ENCODE data around the gene ESRRB.
A peak's percentile ranks its signal among the peaks of the same experiment; 100 is the strongest.

The ESRRB gene

DNA sequence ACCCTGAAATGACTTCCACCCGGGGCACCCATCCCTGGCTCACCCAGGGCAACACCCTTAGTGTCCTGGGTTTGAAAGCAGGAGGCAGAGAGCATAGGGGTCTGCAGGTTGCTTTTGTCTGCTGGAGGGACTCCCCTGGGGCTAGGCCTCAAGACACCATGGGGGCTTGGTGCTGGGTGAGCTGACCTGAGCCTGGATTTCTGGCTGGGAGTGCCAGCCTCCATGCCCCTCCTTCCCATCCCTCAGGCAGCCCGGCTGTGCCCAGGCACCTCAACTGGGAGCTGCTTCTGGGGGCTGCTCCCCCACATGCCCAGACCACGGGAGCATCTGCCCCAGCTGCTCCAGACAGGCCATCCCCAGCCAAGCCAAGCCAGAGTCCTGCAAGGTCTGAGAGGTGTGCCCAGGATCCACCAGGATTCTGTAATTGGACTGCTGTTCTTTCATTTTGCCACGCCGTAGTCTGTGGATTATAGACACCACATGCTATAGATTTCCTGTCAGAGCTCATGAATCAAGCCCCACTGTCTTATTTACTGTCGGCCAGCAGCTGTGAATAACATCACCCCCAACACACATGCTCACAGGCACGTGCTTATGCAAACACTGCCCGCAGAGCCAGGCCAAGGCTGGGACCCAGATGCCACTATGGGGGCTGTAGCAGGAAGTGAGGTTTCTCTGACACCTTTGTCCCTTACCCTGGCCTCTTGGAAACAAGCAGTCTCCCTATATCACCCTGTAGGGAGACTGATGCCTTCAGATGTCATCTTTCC lies 29.4 kb upstream of the ESRRB start:
- H3K27me3 Mint-ChIP-seq = no peaks in the 10 kb centered on the region
- no peak overlapping the region for H3K4me3 Mint-ChIP-seq
- H3K9me3 Mint-ChIP-seq = no peaks in the 10 kb centered on the region
- H3K36me3 Mint-ChIP-seq = no peaks in the 10 kb centered on the region
- H3K4me1 Mint-ChIP-seq = no peaks in the 10 kb centered on the region
- no peak overlapping the region for H3K27ac Mint-ChIP-seq

DNA sequence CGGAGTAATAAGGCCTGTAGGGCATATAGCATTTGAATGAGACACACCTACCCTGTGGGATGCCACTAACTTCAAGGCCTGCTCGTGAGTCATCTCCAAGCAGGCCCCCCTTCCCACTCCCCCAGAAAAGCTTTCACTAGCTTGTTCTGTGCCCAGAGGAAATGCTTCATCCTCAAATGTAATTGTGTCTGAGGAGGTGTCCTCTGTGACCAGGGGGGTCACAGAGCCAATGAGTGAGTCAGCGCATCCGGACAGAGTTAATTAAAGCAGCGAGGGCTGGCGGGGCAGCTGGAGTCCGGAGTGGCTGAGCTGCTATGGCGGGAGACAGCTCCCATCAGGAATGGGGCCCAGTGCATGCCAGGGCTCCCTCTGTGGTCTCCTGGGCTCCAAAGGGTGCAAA lies 27.0 kb upstream of the ESRRB start:
- Mint-ChIP-seq H3K4me1 (peaks cover 3% of the 10 kb centered on the region), H3K4me3 (no peak overlapping the region), H3K9me3 (no peaks in the 10 kb centered on the region), H3K27ac (no peak overlapping the region), H3K27me3 (peaks cover 2% of the 10 kb centered on the region), H3K36me3 (no peaks in the 10 kb centered on the region)

DNA sequence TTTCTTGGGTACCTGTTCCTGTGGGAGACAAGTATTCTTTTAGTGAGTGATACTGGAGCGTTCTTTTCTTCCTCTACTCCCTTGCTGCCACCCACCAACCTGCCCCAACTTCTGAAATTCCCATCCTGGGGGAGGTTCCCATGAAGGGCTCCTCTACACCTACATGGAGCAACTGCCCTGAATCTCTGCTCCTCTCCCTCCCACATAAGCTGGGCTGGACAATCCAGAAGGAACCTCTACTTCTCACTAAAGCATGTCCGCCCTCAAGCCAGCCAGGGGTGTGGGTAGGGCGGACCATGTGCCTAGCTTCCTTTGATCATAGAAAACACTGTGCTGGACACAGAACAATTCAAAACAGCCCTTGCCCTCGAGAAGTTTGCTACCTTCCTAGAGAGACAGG lies 25.9 kb upstream of the ESRRB start:
- Mint-ChIP-seq H3K27me3 (peaks cover 5% of the 10 kb centered on the region), H3K27ac (no peak overlapping the region), H3K4me3 (no peak overlapping the region), H3K36me3 (no peaks in the 10 kb centered on the region), H3K4me1 (peaks cover 3% of the 10 kb centered on the region), H3K9me3 (no peaks in the 10 kb centered on the region)

DNA sequence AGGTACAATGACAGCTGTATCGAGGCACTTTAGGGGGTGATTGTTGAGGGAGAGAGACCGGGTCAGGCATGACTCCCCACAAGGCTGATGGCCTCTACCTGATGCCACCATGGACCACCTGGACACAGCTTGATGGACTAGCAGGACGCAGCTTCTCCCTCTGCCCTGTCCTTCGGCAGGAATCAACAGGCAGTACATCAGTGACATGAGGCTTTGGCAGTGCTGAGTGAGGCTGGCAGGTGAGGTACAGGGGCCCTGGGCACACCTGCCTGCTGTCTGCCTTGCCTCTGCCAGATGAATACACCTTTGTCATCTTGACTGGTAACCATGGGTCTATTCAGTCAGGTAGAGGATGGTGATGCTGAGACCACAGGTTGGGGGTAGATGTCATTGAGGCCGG lies 25.3 kb upstream of the ESRRB start:
- Mint-ChIP-seq H3K4me3 (no peak overlapping the region), H3K9me3 (no peaks in the 10 kb centered on the region), H3K27ac (no peak overlapping the region), H3K4me1 (peaks cover 3% of the 10 kb centered on the region), H3K27me3 (peaks cover 6% of the 10 kb centered on the region), H3K36me3 (no peaks in the 10 kb centered on the region)

DNA sequence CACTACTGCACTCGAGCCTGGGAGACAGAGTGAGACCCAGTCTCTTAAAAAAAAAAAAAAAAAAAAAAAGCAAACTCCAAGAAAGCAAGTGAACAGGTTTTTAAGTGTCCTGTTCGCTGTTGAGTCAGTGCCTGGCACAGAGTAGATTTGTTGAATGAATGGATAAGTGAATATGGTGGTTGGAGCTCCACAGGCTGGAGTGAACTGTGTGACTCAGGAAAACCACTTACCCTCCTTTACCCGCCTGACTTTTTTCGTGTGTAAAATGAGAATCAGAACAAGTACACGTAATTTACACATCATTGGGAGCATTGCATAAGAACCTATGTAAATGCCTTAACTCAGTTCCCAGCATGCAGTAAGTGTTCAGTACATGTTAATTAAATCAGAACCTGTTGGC lies 24.0 kb upstream of the ESRRB start:
- H3K27me3 Mint-ChIP-seq = peaks cover 12% of the 10 kb centered on the region
- H3K9me3 Mint-ChIP-seq = no peaks in the 10 kb centered on the region
- peaks cover 3% of the 10 kb centered on the region for H3K4me1 Mint-ChIP-seq
- no peak overlapping the region for H3K27ac Mint-ChIP-seq
- H3K36me3 Mint-ChIP-seq = no peaks in the 10 kb centered on the region
- H3K4me3 Mint-ChIP-seq = no peak overlapping the region

DNA sequence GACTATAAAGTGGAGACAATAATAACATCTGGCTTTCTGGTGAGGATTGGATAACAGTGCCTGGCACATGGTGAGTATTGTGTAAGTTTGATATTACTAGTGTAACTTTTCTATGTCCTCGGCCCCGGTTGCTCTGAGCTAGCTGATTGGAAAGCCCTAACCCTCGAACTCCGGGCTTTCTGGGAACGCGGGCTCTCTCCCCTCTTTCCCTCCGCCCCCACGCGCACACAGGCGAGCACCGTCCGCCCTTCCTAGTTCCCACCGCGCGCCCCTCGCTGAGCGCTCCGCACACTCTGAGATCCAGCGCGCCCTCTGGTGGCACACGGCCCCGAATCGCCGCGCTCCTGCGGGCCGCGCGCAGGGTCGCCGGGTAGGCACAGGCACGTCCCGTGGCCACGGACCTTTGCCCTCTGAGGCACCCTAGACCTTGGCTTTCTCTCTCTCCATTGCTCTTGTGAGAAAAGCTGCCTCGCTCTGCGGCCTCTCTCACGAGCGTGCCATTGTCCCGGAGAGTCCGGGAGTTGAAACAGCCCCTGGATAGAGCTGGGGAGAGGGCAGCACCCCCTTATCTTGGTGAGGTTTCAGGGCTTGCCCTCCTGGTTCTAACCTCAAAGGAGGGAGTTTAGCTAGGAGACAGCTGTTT lies 23.2 kb upstream of the ESRRB start:
- Mint-ChIP-seq H3K27ac (no peak overlapping the region), H3K36me3 (no peaks in the 10 kb centered on the region), H3K27me3 (peaks cover 12% of the 10 kb centered on the region), H3K4me1 (peaks cover 3% of the 10 kb centered on the region), H3K4me3 (no peak overlapping the region), H3K9me3 (no peaks in the 10 kb centered on the region)

DNA sequence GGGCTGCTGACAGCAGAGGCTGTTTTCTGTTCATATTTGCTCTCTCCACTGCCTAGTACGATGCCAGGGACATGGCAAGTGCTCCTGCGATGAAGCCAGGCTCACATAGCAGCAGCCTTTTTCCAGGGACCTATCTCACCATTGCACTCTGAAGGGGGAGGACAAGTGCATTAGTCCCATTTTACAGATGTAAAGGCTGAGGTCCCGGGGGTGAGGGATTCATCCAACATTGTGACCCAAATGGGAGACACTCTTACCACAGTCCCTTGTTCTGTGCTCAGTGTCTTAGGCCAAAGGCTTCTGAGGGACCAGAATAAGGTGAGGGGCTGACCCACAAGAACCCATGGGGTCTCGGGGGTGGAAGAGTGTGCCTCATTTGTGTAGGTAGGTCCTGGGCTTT lies 21.6 kb upstream of the ESRRB start:
- peaks cover 12% of the 10 kb centered on the region for H3K27me3 Mint-ChIP-seq
- no peaks in the 10 kb centered on the region for H3K9me3 Mint-ChIP-seq
- H3K36me3 Mint-ChIP-seq = no peaks in the 10 kb centered on the region
- peaks cover 3% of the 10 kb centered on the region for H3K4me1 Mint-ChIP-seq
- H3K27ac Mint-ChIP-seq = no peak overlapping the region
- no peak overlapping the region for H3K4me3 Mint-ChIP-seq

DNA sequence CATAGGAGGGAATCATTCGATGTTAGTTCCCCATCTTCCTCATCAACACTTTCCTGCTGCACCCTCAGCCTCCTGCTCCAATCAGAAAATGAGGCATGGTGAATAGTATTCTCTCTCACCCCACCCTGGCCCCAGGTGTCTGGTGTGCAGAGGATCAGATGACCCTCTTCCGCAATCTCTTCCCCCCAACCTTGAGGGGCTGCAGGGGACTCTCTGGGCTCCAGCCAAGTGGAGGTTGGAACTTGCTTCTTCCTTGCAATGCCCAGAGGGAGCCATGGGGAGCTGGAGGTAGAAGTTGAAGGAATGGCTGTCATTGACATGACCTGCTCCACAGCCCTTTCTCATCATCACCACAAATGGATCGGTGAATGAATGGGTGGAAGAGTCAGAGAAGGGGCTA lies 20.2 kb upstream of the ESRRB start:
- Mint-ChIP-seq H3K4me1 (peaks cover 3% of the 10 kb centered on the region), H3K36me3 (no peaks in the 10 kb centered on the region), H3K27me3 (peaks cover 12% of the 10 kb centered on the region), H3K27ac (no peak overlapping the region), H3K9me3 (no peaks in the 10 kb centered on the region), H3K4me3 (no peak overlapping the region)

DNA sequence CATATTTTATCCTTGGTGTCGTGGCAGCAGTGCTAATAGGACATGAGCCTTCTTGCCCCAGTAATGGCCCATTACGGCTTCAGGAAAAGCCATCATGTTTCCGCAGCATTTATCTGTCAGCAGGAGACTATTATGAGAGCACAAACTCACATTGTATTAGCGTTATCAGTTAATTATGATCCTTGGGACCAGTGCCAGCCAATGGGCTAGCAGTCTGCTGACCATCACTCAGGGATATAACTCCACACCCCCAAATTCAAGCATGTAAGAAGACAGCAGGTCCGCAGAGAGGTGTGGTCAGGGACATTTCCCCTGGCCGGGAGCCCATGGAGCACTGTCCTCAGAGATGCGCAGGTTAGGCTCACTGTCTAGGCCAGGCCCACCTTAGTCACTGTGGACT lies 4.9 kb upstream of the ESRRB start:
- no peaks in the 10 kb centered on the region for H3K36me3 Mint-ChIP-seq
- H3K4me1 Mint-ChIP-seq = no peaks in the 10 kb centered on the region
- H3K9me3 Mint-ChIP-seq = no peaks in the 10 kb centered on the region
- H3K27me3 Mint-ChIP-seq = peaks cover 14% of the 10 kb centered on the region
- no peak overlapping the region for H3K4me3 Mint-ChIP-seq
- no peak overlapping the region for H3K27ac Mint-ChIP-seq

DNA sequence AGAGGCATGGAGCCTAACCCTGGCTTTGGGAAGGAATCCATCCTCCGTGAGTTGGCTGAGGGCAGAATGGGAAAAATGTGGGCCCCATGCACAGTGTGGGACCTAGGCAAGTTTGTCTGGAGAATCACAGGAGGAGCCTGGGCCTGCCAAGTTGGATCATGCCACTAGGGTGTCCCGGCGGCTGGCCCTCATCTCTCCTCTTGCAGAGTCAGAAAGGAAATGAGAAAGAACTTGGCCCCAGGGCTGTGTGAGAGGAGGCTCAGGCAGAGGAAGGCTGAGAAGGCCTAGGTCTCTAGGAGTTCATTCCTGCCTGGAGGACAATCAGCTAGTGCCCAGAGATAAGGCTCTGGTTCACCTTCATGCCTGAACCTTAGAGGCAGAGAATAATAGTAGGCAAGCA lies 2.5 kb upstream of the ESRRB start:
- H3K27me3 Mint-ChIP-seq = peaks cover 25% of the 10 kb centered on the region

DNA sequence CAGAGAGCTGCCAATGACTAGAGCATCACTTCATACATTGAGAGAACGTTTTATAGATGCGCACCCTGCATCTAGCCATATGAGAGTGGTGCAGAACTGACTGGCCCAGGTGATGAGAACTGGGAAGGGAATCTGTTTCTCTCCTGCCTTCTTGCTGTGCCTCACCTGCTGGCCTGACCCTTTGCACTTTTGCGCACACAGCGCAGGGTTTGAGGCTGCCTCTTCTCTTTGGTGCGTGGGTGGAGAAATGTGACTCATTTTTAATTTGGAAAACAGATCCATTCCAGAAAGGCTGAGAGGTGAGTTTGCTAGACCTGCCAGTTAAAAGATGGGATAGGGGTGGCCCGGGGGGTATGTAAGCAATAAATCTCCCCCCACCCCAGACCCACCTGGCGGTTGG lies 453 bp upstream of the ESRRB start:
- no peak overlapping the region for H3K27ac Mint-ChIP-seq
- peaks cover 39% of the 10 kb centered on the region for H3K27me3 Mint-ChIP-seq
- H3K4me3 Mint-ChIP-seq = no peak overlapping the region
- H3K9me3 Mint-ChIP-seq = no peaks in the 10 kb centered on the region
- no peaks in the 10 kb centered on the region for H3K36me3 Mint-ChIP-seq
- H3K4me1 Mint-ChIP-seq = peaks cover 3% of the 10 kb centered on the region

More for the DNA sequence above, 2.5 kb upstream of the ESRRB start:
- H3K4me1 Mint-ChIP-seq = peaks cover 3% of the 10 kb centered on the region
- no peak overlapping the region for H3K27ac Mint-ChIP-seq
- no peaks in the 10 kb centered on the region for H3K36me3 Mint-ChIP-seq
- no peak overlapping the region for H3K4me3 Mint-ChIP-seq
- H3K9me3 Mint-ChIP-seq = no peaks in the 10 kb centered on the region

DNA sequence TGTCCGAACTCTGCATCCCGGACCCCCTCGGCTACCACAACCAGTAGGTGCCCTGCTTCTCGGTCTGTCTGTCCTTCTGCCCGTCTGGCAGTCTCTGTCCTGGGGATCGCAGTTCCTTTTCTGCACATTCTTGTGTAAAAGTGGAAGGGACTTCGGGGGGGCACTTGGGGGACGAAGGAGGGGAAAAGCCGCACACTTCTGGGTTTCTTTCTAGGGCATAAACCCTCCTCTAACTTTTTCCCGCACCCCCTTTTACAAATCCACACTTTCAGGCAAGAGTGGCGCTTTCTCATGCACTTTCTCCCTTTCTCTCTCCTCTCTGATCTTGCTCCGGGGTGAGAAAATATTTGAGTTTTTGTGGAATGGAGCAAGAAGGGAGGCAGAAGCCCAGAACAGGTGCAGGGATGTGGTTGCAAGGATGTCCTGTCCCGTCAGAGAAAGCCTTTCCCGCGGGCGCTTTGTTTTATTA lies 506 bp downstream of the ESRRB start:
- H3K4me3 Mint-ChIP-seq = no peak overlapping the region
- H3K9me3 Mint-ChIP-seq = no peaks in the 10 kb centered on the region
- H3K4me1 Mint-ChIP-seq = peaks cover 3% of the 10 kb centered on the region
- H3K27ac Mint-ChIP-seq = no peak overlapping the region
- peaks cover 42% of the 10 kb centered on the region for H3K27me3 Mint-ChIP-seq
- no peaks in the 10 kb centered on the region for H3K36me3 Mint-ChIP-seq

DNA sequence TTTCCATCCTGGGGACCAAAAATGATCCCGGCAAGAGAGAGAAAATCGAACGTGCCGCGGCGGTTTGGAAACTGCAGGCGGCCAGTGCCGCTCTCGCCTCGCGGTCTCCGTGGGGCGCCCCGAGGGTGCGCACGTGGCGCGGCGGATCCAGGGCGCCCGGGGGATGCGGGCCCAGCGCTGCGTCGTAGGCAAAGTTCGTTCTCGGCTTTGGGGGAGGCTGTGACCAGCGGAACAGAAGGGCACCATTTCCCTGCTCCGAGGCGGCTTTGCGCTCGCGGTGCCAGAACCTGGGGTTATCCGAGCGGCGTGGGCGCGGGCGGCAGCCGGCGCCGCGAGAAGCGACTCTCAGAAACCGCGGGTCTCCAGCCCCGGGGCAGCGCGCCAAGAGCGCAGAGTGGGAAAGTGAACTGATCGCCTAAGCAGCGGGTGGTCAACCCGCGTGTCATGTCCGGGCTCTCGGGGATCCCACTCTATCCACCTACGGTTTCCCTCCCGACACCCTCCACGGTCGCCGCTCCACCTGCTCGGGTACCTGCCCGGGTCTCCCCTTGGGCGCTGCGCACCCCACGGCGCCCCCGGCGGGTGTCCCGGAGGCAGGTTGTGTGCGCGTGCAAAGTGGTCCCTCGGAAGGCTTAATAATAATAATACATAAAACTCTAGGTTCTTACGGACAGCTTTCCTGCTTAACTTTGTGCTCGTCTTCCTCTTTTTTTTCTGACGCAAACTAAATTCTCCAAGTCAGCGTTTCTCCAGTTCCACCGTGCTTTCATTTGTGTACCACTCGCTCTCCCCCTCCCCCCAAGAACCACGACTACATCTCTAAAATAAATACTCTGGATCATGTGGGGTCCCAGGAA lies 1.2 kb downstream of the ESRRB start:
- Mint-ChIP-seq H3K4me1 (peaks cover 3% of the 10 kb centered on the region), H3K9me3 (no peaks in the 10 kb centered on the region), H3K36me3 (no peaks in the 10 kb centered on the region), H3K27ac (peak overlapping the region; percentile 27), H3K27me3 (peaks cover 44% of the 10 kb centered on the region), H3K4me3 (no peak overlapping the region)

DNA sequence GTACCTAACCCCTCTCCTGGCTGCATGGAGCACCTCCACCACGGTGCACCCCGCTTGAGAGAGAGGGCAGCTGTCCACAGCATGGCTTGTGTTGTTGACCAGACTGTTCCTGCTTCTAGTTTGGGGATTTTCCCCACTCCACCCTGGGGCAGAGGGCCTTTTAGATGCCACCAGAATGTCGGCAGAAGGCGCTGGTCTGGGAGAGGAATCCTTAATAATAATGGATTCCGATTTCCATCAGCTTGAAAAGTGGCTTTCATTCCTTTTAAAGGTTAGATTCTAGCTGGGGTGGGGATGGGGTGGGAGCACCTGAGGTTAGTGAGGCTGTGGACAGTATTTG lies 1.8 kb downstream of the ESRRB start:
- peaks cover 45% of the 10 kb centered on the region for H3K27me3 Mint-ChIP-seq
- no peaks in the 10 kb centered on the region for H3K9me3 Mint-ChIP-seq
- peak overlapping the region; percentile 27 for H3K27ac Mint-ChIP-seq
- peaks cover 3% of the 10 kb centered on the region for H3K4me1 Mint-ChIP-seq
- H3K4me3 Mint-ChIP-seq = no peak overlapping the region
- H3K36me3 Mint-ChIP-seq = no peaks in the 10 kb centered on the region

DNA sequence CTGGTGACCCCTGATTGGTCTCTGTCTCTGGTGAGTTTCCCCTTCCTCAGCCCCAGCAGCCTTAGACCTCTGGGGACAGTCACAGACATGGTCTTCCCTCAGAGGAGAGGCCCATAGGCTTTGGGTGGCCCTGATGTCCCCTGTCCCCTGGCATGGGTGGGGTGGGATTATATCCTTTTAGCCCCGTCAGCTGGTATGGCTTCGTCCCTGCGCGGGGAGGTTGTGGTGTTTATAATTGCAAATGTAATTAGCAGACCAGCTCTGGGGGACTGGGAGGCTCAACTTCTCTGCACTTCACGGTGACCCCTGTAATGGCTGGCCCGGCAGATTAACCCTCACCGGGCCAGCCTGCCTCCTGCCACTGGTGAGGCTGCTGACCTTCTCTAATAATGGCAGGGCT lies 5.1 kb downstream of the ESRRB start:
- Mint-ChIP-seq H3K9me3 (no peaks in the 10 kb centered on the region), H3K36me3 (no peaks in the 10 kb centered on the region), H3K27me3 (peaks cover 49% of the 10 kb centered on the region), H3K4me1 (peaks cover 3% of the 10 kb centered on the region), H3K4me3 (no peak overlapping the region), H3K27ac (no peak overlapping the region)
